H1 (cell line): ENCODE measurements around the gene DNAI1. TPM values are rescaled to one million over a fixed set of nuclear protein-coding genes. Genes with fewer than 3 reads are reported as not detected.

Source experiments
- CTCF ChIA-PET: fragments of 300-600 bp; sonication (Branson Sonifier 250); formaldehyde crosslinking; loops from one replicate; lab custom pipeline; 2021; ENCODE audit not compliant: partially characterized antibody; lab: Charles Lee
- POLR2A ChIA-PET: fragments of 300-600 bp; sonication (Branson Sonifier 250); formaldehyde crosslinking; loops from one replicate; lab custom pipeline; 2021; ENCODE audit warnings: inconsistent platforms; ENCODE audit not compliant: partially characterized antibody; lab: Charles Lee
- DNase-seq, 2 experiments: peaks; one replicate each; pipeline versions ENCODE4 v3.0.0 to v3.0.0-alpha.2; 2010 to 2022; ENCODE audit warnings: low spot score in 2 of 2, low read depth in 1 of 2, mixed read lengths in 1 of 2
- FAIRE-seq: peaks from 2 replicates; lab custom pipeline; 2011; peaks lifted over from hg19 to GRCh38; lab: Jason Lieb, UNC
- H2AFZ ChIP-seq: 2 replicates; pipeline ENCODE4 v1.8.1; 2012; ENCODE audit warnings: low read length, inconsistent platforms
- H2AK5ac ChIP-seq: 2 replicates; pipeline ENCODE4 v1.6.1; 2013; ENCODE audit warnings: low read depth, low read length
- H2BK120ac ChIP-seq: replicated peaks from 2 replicates; pipeline ENCODE3; 2013; ENCODE audit warnings: low read depth, low read length, inconsistent platforms
- H2BK12ac ChIP-seq: 2 replicates; pipeline ENCODE4 v1.6.1; 2013; ENCODE audit warnings: low read depth, low read length
- H2BK15ac ChIP-seq: 2 replicates; pipeline ENCODE4 v1.6.1; 2013; ENCODE audit warnings: low read length
- H2BK20ac ChIP-seq: 2 replicates; pipeline ENCODE4 v1.6.1; 2013; ENCODE audit warnings: low read length
- H2BK5ac ChIP-seq: 2 replicates; pipeline ENCODE4 v1.6.1; 2013; ENCODE audit warnings: low read depth, low read length
- H3K14ac ChIP-seq: 2 replicates; pipeline ENCODE4 v1.6.1; 2013; ENCODE audit warnings: inconsistent platforms; ENCODE audit not compliant: insufficient read length
- H3K18ac ChIP-seq: 2 replicates; pipeline ENCODE4 v1.6.1; 2013; ENCODE audit warnings: low read length; ENCODE audit errors: extremely low read depth
- H3K23ac ChIP-seq: 2 replicates; pipeline ENCODE4 v1.6.1; 2013; ENCODE audit warnings: inconsistent platforms; ENCODE audit not compliant: insufficient read length
- H3K23me2 ChIP-seq: 2 replicates; pipeline ENCODE4 v1.6.1; 2013; ENCODE audit warnings: low read depth, low read length
- H3K27ac ChIP-seq: 2 replicates; pipeline ENCODE4 v1.6.1; 2011; ENCODE audit warnings: low read depth, low read length, inconsistent platforms
- H3K27me3 ChIP-seq, 4 experiments: replicated peaks in 1 of 4; 1 replicate in 1 of 4; 2 replicates in 3 of 4; pipeline versions ENCODE4 v1.6.1 to v1.8.1; 2011 to 2013; ENCODE audit warnings: low read length in 3 of 4, mild to moderate bottlenecking in 3 of 4, inconsistent platforms in 2 of 4, mixed read lengths in 2 of 4, moderate library complexity in 1 of 4; ENCODE audit not compliant: control insufficient read depth in 3 of 4, insufficient read depth in 3 of 4; ENCODE audit errors: extremely low read depth in 1 of 4
- H3K36me3 ChIP-seq, 4 experiments: 2 replicates each; pipeline versions ENCODE4 v1.6.1 to v1.8.1; 2011 to 2013; ENCODE audit warnings: mild to moderate bottlenecking in 4 of 4, low read length in 3 of 4, moderate library complexity in 2 of 4, control low read depth in 1 of 4, inconsistent platforms in 1 of 4; ENCODE audit not compliant: insufficient read depth in 4 of 4, control insufficient read depth in 2 of 4
- H3K4ac ChIP-seq: replicated peaks from 2 replicates; pipeline ENCODE3; 2013; ENCODE audit warnings: low read length, low read depth, mixed read lengths, inconsistent platforms; ENCODE audit not compliant: insufficient read length
- H3K4me1 ChIP-seq, 4 experiments: replicated peaks in 1 of 4; 1 replicate in 1 of 4; 2 replicates in 3 of 4; pipeline versions ENCODE4 v1.6.1 to v1.8.1; 2011 to 2013; ENCODE audit warnings: low read length in 3 of 4, inconsistent platforms in 2 of 4, mixed read lengths in 1 of 4; ENCODE audit not compliant: insufficient read depth in 4 of 4, control insufficient read depth in 3 of 4
- H3K4me2 ChIP-seq, 2 experiments: 2 replicates each; pipeline versions ENCODE4 v1.6.1 to v1.8.1; 2011 to 2013; ENCODE audit warnings: low read depth in 2 of 2, low read length in 2 of 2, control low read depth in 1 of 2, inconsistent platforms in 1 of 2, mild to moderate bottlenecking in 1 of 2; ENCODE audit not compliant: insufficient read depth in 1 of 2
- H3K4me3 ChIP-seq, 4 experiments: fragments of 200-600, 300-600 bp in 1 of 4; sonication (generic), shearing (Covaris generic), sonication (Bioruptor Twin) in 1 of 4; 2 replicates each; pipeline versions ENCODE4 v1.5.1 to v1.8.1; 2011 to 2016; ENCODE audit warnings: low read length in 4 of 4, low read depth in 3 of 4, control low read depth in 2 of 4, inconsistent platforms in 2 of 4, mild to moderate bottlenecking in 2 of 4, mixed read lengths in 1 of 4, moderate library complexity in 1 of 4; ENCODE audit not compliant: insufficient read depth in 2 of 4; ENCODE audit errors: extremely low read depth in 1 of 4
- H3K56ac ChIP-seq: replicated peaks from 2 replicates; pipeline ENCODE3; 2013; ENCODE audit warnings: low read depth, mild to moderate bottlenecking, mixed read lengths, low read length, inconsistent platforms; ENCODE audit not compliant: insufficient read length
- H3K79me1 ChIP-seq: 2 replicates; pipeline ENCODE4 v1.6.1; 2013; ENCODE audit warnings: low read depth, low read length, control low read depth
- H3K79me2 ChIP-seq, 2 experiments: 2 replicates each; pipeline versions ENCODE4 v1.6.1 to v1.8.1; 2012 to 2013; ENCODE audit warnings: low read length in 2 of 2, mild to moderate bottlenecking in 2 of 2, inconsistent platforms in 1 of 2; ENCODE audit not compliant: insufficient read depth in 2 of 2, control insufficient read depth in 1 of 2
- H3K9ac ChIP-seq, 4 experiments: replicated peaks in 1 of 4; 1 replicate in 1 of 4; 2 replicates in 3 of 4; pipeline versions ENCODE4 v1.6.1 to v1.8.1; 2011 to 2013; ENCODE audit warnings: low read depth in 3 of 4, low read length in 3 of 4, control low read depth in 2 of 4, mild to moderate bottlenecking in 2 of 4, moderate library complexity in 2 of 4, inconsistent platforms in 1 of 4; ENCODE audit errors: extremely low read depth in 1 of 4
- H3K9me3 ChIP-seq, 2 experiments: 2 replicates each; pipeline versions ENCODE4 v1.6.1 to v1.8.1; 2012 to 2013; ENCODE audit warnings: mild to moderate bottlenecking in 2 of 2, moderate library complexity in 2 of 2, control low read depth in 1 of 2, inconsistent platforms in 1 of 2, low read depth in 1 of 2, low read length in 1 of 2, mixed read lengths in 1 of 2; ENCODE audit not compliant: insufficient read depth in 2 of 2
- H4K20me1 ChIP-seq, 2 experiments: replicated peaks in 1 of 2; 2 replicates each; pipeline versions ENCODE3 to v1.8.1; 2011 to 2013; ENCODE audit warnings: inconsistent platforms in 2 of 2, low read length in 2 of 2, mild to moderate bottlenecking in 1 of 2; ENCODE audit not compliant: insufficient read depth in 2 of 2, control insufficient read depth in 1 of 2
- H4K5ac ChIP-seq: 2 replicates; pipeline ENCODE4 v1.6.1; 2013; ENCODE audit warnings: low read length, low read depth, mixed read lengths, inconsistent platforms; ENCODE audit not compliant: insufficient read length
- H4K8ac ChIP-seq: 2 replicates; pipeline ENCODE4 v1.8.0; 2013; ENCODE audit warnings: mild to moderate bottlenecking, moderate library complexity, low read length, inconsistent platforms; ENCODE audit not compliant: insufficient read depth; ENCODE audit errors: extremely low read depth
- H4K91ac ChIP-seq: replicated peaks from 2 replicates; pipeline ENCODE3; 2013; ENCODE audit warnings: low read length, mixed read lengths, inconsistent platforms; ENCODE audit not compliant: insufficient read length
- RNF2 ChIP-seq: fragments of 200-900, 300-1000 bp; sonication (generic); IDR thresholded peaks from 2 replicates; pipeline ENCODE4 v1.7.1; 2016; ENCODE audit warnings: borderline replicate concordance, low read depth, mild to moderate bottlenecking, antibody characterized with exemption, low read length; ENCODE audit not compliant: poor library complexity, severe bottlenecking; ENCODE audit errors: missing control alignments
- WGBS, 2 experiments: shearing (Covaris generic) in 1 of 2; methylation state at CpG; one replicate each; pipeline versions ENCODE4 v1.1.6 to v1.1.7; 2013 to 2015; ENCODE audit warnings: low lambda C conversion rate in 2 of 2, mixed read lengths in 2 of 2, inconsistent platforms in 1 of 2, low coverage in 1 of 2, missing lambda C conversion rate in 1 of 2; ENCODE audit not compliant: insufficient replicate concordance in 2 of 2, insufficient coverage in 1 of 2, insufficient read length in 1 of 2; ENCODE audit errors: extremely low coverage in 1 of 2, missing lambda C conversion rate in 1 of 2; 5-methylcytosine and 5-hydroxymethylcytosine counted together
- polyA plus RNA-seq, 7 experiments: library from polyadenylated mRNA; depleted of rRNA in 3 of 7; stranded (reverse) in 5 of 7; unstranded in 2 of 7; fragments of >200 nt in 5 of 7; fragments of 200-250 nt in 2 of 7; gene quantifications; 1 replicate in 5 of 7; 2 replicates in 1 of 7; 4 replicates in 1 of 7; pipeline versions ENCODE4 v1.2.1 to v1.2.3, GENCODE V29; 2011 to 2013; ENCODE audit warnings: missing spikeins in 2 of 7, mixed read lengths in 2 of 7
- total RNA-seq: library from RNA; stranded (reverse); fragmentation: NEBNext Ultra II Directional; extraction: Animal tissue kit (Norgen Biotek cat#: 25700); gene quantifications from 2 replicates; pipeline ENCODE4 v1.2.1, GENCODE V29; 2021
- TF ChIP-seq, protein P1 (sequence below): IDR thresholded peaks from 2 replicates; pipeline ENCODE4 v1.6.1; 2012; ENCODE audit warnings: low read length, inconsistent platforms

Gene DNAI1
- total and polyA plus RNA-seq, 2 of the 8 experiments (the other 6 are each of a cell fraction or from before 2014, with no cell fraction given): 0.37 to 0.54 TPM

DNA sequence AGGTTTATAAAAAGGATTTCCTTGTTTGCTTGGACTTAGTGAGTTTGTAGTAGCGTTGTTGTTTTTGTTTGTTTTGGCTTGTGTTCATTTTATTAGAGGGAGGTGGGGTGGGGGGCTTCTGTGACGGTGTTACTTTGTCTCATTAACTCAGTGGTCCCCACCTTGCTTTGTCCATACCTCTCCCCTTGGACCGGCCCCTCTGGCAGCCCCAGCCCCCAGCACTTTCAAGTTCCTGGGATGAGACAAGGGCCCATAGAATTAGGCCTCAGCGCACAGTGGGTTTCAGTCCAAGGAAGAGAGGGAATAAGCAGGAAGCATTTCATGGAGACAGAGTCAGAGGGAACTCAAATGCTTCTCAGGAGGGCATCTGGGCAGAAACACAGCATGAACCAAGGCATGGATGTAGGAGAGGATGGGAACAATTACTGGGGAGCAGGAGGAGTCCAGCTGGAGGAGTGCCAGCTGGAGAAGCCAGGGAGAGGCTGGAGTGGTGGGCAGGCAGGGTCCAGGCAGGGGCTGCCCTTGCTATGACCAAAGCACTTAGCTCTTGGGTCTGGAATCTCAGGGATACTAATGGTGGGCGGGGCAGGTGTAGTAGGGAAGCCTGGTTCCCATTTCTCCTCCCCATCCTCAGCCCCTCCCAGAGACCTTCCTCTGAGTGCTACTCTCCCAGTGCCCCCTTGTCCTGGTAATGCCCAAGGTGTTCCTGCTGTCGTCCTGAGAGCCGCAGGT is 87.7 kb downstream of the DNAI1 start:
- FAIRE-seq: no peak
- H3K4me1 ChIP-seq: peaks cover 0 to 2% (median 0%) of the 10 kb centered on the region in 4 experiments; a peak in 1 of 7 replicates
- POLR2A ChIA-PET: interaction anchor here (0.9 to 1.4 kb wide), 2 partner anchors 9 to 99 kb away, joined by 3 read pairs; no protein-coding TSS in a partner anchor

More for the DNA sequence above, 87.7 kb downstream of the DNAI1 start:
- 84% methylated on average over 7 of the region's 7 CpGs; no CpG with 5 or more reads in 1 of the 2 experiments for WGBS, 2 experiments
- DNase-seq: no peak
- no peaks in the 10 kb centered on the region for H3K9me3 ChIP-seq
- no peak overlapping the region for H3K27ac ChIP-seq
- no peak overlapping the region for H2BK15ac ChIP-seq
- H3K23ac ChIP-seq: no peak overlapping the region
- no peak overlapping the region for H2AFZ ChIP-seq
- no peak overlapping the region for H2BK20ac ChIP-seq
- no peaks in the 10 kb centered on the region for H3K79me1 ChIP-seq
- CTCF ChIA-PET: interaction anchor here (0.7 to 9.4 kb wide), 37 partner anchors 9 to 314 kb away, joined by 3 to 157 read pairs (median 11); partner anchors contain the start of genes ARID3C, CNTFR and ENHO
- H2BK12ac ChIP-seq: no peak overlapping the region
- TF ChIP-seq, protein P1, sequence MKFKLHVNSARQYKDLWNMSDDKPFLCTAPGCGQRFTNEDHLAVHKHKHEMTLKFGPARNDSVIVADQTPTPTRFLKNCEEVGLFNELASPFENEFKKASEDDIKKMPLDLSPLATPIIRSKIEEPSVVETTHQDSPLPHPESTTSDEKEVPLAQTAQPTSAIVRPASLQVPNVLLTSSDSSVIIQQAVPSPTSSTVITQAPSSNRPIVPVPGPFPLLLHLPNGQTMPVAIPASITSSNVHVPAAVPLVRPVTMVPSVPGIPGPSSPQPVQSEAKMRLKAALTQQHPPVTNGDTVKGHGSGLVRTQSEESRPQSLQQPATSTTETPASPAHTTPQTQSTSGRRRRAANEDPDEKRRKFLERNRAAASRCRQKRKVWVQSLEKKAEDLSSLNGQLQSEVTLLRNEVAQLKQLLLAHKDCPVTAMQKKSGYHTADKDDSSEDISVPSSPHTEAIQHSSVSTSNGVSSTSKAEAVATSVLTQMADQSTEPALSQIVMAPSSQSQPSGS: no peak
- no peak for TF ChIP-seq RNF2
- H3K23me2 ChIP-seq: no peaks in the 10 kb centered on the region
- no peak overlapping the region for H3K14ac ChIP-seq
- peak overlapping the region; percentile 3; the same call in 1 of the 2 replicates for H4K8ac ChIP-seq
- no peak overlapping the region for H3K56ac ChIP-seq
- H3K4ac ChIP-seq: no peak overlapping the region
- no peak overlapping the region for H2BK5ac ChIP-seq
- no peak overlapping the region for H3K4me3 ChIP-seq
- H4K5ac ChIP-seq: no peak overlapping the region
- peaks cover 0 to 10% (median 4%) of the 10 kb centered on the region in 4 experiments; a peak in 5 of 7 replicates for H3K27me3 ChIP-seq
- H4K91ac ChIP-seq: no peak overlapping the region
- H3K79me2 ChIP-seq: no peaks in the 10 kb centered on the region
- H2BK120ac ChIP-seq: no peak overlapping the region
- H3K9ac ChIP-seq: no peak overlapping the region; a peak in 1 of 7 replicates
- H2AK5ac ChIP-seq: no peak overlapping the region
- peaks cover 1 to 5% of the 10 kb centered on the region in 2 experiments for H4K20me1 ChIP-seq
- no peak overlapping the region for H3K4me2 ChIP-seq
- no peak overlapping the region for H3K18ac ChIP-seq
- no peaks in the 10 kb centered on the region for H3K36me3 ChIP-seq
